ELF-1 (cell line): Measurements from ENCODE around the gene SKAP1.
"Not testable (repeated sequence)": the region's sequence is repeated elsewhere in the genome, so short reads cannot be mapped to it uniquely, and the experiment has no call there.

ENCODE experiments used
- DNase-seq: peaks from one replicate; pipeline ENCODE4 v3.0.0-alpha.2; 2016; ENCODE audit warnings: low read depth, low spot score

SKAP1 gene

GRCh38 chr17:48245465-48246033 lies 184.5 kb downstream of the SKAP1 start:
- not testable (repeated sequence) for DNase-seq

- no peak for DNase-seq
Observed at GRCh38 chr17:48244814-48245213, 185.2 kb downstream of the SKAP1 start.

GRCh38 chr17:48244121-48244711 lies 185.8 kb downstream of the SKAP1 start:
- DNase-seq: peak; percentile 65

- peak; percentile 16 for DNase-seq
Observed at GRCh38 chr17:48241770-48242497, 188.1 kb downstream of the SKAP1 start.

- DNase-seq: peak; percentile 59
Observed at GRCh38 chr17:48241131-48241591, 188.9 kb downstream of the SKAP1 start.

GRCh38 chr17:48240562-48241130 lies 189.4 kb downstream of the SKAP1 start:
- DNase-seq: peak; percentile 22

GRCh38 chr17:48240122-48240521 lies 189.9 kb downstream of the SKAP1 start:
- DNase-seq: no peak

GRCh38 chr17:48239603-48239995 lies 190.4 kb downstream of the SKAP1 start:
- no peak for DNase-seq

- no peak for DNase-seq
Observed at GRCh38 chr17:48238933-48239602, 190.9 kb downstream of the SKAP1 start.

GRCh38 chr17:48237456-48237855 lies 192.6 kb downstream of the SKAP1 start:
- DNase-seq: no peak

GRCh38 chr17:48236681-48237134 lies 193.3 kb downstream of the SKAP1 start:
- no peak for DNase-seq

- no peak for DNase-seq
Observed at GRCh38 chr17:48234922-48235321, 195.1 kb downstream of the SKAP1 start.

- no peak for DNase-seq
Observed at GRCh38 chr17:48231995-48232959, 197.7 kb downstream of the SKAP1 start.

- no peak for DNase-seq
Observed at GRCh38 chr17:48229936-48230335, 200.1 kb downstream of the SKAP1 start.

GRCh38 chr17:48228720-48229119 lies 201.3 kb downstream of the SKAP1 start:
- DNase-seq: peak; percentile 30

GRCh38 chr17:48225725-48226567 lies 204.1 kb downstream of the SKAP1 start:
- no peak for DNase-seq

GRCh38 chr17:48223945-48224344 lies 206.1 kb downstream of the SKAP1 start:
- DNase-seq: no peak

GRCh38 chr17:48219617-48220016 lies 210.4 kb downstream of the SKAP1 start:
- peak; percentile 60 for DNase-seq

GRCh38 chr17:48215583-48216139 lies 214.4 kb downstream of the SKAP1 start:
- peak; percentile 69 for DNase-seq
